Parathyroid adenoma (tissue), 2 donors: Measurements from ENCODE around the gene TADA2B.

Experiments used
- H2AFZ ChIP-seq: fragments of 300-600 bp; sonication (generic); one replicate; pipeline ENCODE4 v1.7.0; 2017; ENCODE audit warnings: antibody characterized with exemption, mild to moderate bottlenecking
- H3K27ac ChIP-seq: fragments of 300-600 bp; sonication (generic); one replicate; pipeline ENCODE4 v1.7.0; 2017
- H3K27me3 ChIP-seq: fragments of 300-600 bp; sonication (generic); one replicate; pipeline ENCODE4 v1.7.0; 2017; ENCODE audit warnings: low read length; ENCODE audit not compliant: control insufficient read depth, insufficient read depth
- H3K36me3 ChIP-seq: fragments of 300-600 bp; sonication (generic); one replicate; pipeline ENCODE4 v1.7.0; 2017; ENCODE audit warnings: low read length; ENCODE audit not compliant: control insufficient read depth, insufficient read depth
- H3K4me1 ChIP-seq: fragments of 300-600 bp; sonication (generic); one replicate; pipeline ENCODE4 v1.7.0; 2017; ENCODE audit warnings: control low read depth
- H3K4me2 ChIP-seq: fragments of 300-600 bp; sonication (generic); one replicate; pipeline ENCODE4 v1.7.0; 2017; ENCODE audit warnings: low read length
- H3K4me3 ChIP-seq: fragments of 300-600 bp; sonication (generic); one replicate; pipeline ENCODE4 v1.7.0; 2017; ENCODE audit warnings: low read depth, low read length
- H3K79me2 ChIP-seq: fragments of 300-600 bp; sonication (generic); one replicate; pipeline ENCODE4 v1.7.0; 2017; ENCODE audit warnings: control low read depth
- H3K9ac ChIP-seq: fragments of 300-600 bp; sonication (generic); one replicate; pipeline ENCODE4 v1.7.0; 2017; ENCODE audit warnings: mild to moderate bottlenecking
- H3K9me3 ChIP-seq: fragments of 300-600 bp; sonication (generic); one replicate; pipeline ENCODE4 v1.7.0; 2017; ENCODE audit warnings: low read length; ENCODE audit not compliant: control insufficient read depth
- CTCF ChIP-seq: fragments of 300-600 bp; sonication (generic); IDR thresholded peaks from one replicate; pipeline ENCODE4 v1.7.0; 2017; ENCODE audit warnings: antibody characterized with exemption, mild to moderate bottlenecking
- donor health status: primary hyperparathyroidism.

Gene TADA2B

GRCh38 chr4:7073526-7074390, 30.6 kb downstream of the TADA2B start:
- H3K9me3 ChIP-seq, result no peaks in the 10 kb centered on the region
- H3K4me1 ChIP-seq, result no peaks in the 10 kb centered on the region
- no peaks in the 10 kb centered on the region for H3K36me3 ChIP-seq
- H3K27me3 ChIP-seq, result no peaks in the 10 kb centered on the region
- H3K4me3 ChIP-seq, result no peak overlapping the region
- no peaks in the 10 kb centered on the region for H3K79me2 ChIP-seq
- H3K9ac ChIP-seq, result no peak overlapping the region
- no peak overlapping the region for H3K27ac ChIP-seq
- no peak overlapping the region for H3K4me2 ChIP-seq
- no peak overlapping the region for H2AFZ ChIP-seq
- no peak for TF ChIP-seq CTCF

GRCh38 chr4:7074426-7074825, 31.3 kb downstream of the TADA2B start:
- no peaks in the 10 kb centered on the region for H3K4me1 ChIP-seq
- H3K27me3 ChIP-seq, result no peaks in the 10 kb centered on the region
- H3K36me3 ChIP-seq, result no peaks in the 10 kb centered on the region
- H3K9me3 ChIP-seq, result no peaks in the 10 kb centered on the region
- no peak overlapping the region for H3K9ac ChIP-seq
- no peak overlapping the region for H3K27ac ChIP-seq
- TF ChIP-seq CTCF, result no peak
- no peak overlapping the region for H3K4me2 ChIP-seq
- no peaks in the 10 kb centered on the region for H3K79me2 ChIP-seq
- no peak overlapping the region for H2AFZ ChIP-seq
- no peak overlapping the region for H3K4me3 ChIP-seq

- no peaks in the 10 kb centered on the region for H3K79me2 ChIP-seq
- TF ChIP-seq CTCF, result no peak
- H3K27me3 ChIP-seq, result no peaks in the 10 kb centered on the region
- H3K9me3 ChIP-seq, result no peaks in the 10 kb centered on the region
- no peak overlapping the region for H3K4me3 ChIP-seq
- no peaks in the 10 kb centered on the region for H3K4me1 ChIP-seq
- H3K27ac ChIP-seq, result no peak overlapping the region
- H3K36me3 ChIP-seq, result no peaks in the 10 kb centered on the region
- H3K4me2 ChIP-seq, result no peak overlapping the region
- H2AFZ ChIP-seq, result no peak overlapping the region
- H3K9ac ChIP-seq, result no peak overlapping the region
Measured at GRCh38 chr4:7075962-7076695, 33.0 kb downstream of the TADA2B start.

- no peaks in the 10 kb centered on the region for H3K9me3 ChIP-seq
- H3K27ac ChIP-seq, result no peak overlapping the region
- H3K4me1 ChIP-seq, result no peaks in the 10 kb centered on the region
- TF ChIP-seq CTCF, result no peak
- no peak overlapping the region for H3K9ac ChIP-seq
- H3K36me3 ChIP-seq, result no peaks in the 10 kb centered on the region
- no peaks in the 10 kb centered on the region for H3K27me3 ChIP-seq
- H2AFZ ChIP-seq, result no peak overlapping the region
- no peaks in the 10 kb centered on the region for H3K79me2 ChIP-seq
- no peak overlapping the region for H3K4me2 ChIP-seq
- no peak overlapping the region for H3K4me3 ChIP-seq
Measured at GRCh38 chr4:7076696-7077082, 33.5 kb downstream of the TADA2B start.
